Measurements from ENCODE around the gene ANO10.
"Not testable (repeated sequence)": the region's sequence is repeated elsewhere in the genome, so short reads cannot be mapped to it uniquely, and the experiment has no call there.

Gene ANO10, protein sequence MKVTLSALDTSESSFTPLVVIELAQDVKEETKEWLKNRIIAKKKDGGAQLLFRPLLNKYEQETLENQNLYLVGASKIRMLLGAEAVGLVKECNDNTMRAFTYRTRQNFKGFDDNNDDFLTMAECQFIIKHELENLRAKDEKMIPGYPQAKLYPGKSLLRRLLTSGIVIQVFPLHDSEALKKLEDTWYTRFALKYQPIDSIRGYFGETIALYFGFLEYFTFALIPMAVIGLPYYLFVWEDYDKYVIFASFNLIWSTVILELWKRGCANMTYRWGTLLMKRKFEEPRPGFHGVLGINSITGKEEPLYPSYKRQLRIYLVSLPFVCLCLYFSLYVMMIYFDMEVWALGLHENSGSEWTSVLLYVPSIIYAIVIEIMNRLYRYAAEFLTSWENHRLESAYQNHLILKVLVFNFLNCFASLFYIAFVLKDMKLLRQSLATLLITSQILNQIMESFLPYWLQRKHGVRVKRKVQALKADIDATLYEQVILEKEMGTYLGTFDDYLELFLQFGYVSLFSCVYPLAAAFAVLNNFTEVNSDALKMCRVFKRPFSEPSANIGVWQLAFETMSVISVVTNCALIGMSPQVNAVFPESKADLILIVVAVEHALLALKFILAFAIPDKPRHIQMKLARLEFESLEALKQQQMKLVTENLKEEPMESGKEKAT

DNA sequence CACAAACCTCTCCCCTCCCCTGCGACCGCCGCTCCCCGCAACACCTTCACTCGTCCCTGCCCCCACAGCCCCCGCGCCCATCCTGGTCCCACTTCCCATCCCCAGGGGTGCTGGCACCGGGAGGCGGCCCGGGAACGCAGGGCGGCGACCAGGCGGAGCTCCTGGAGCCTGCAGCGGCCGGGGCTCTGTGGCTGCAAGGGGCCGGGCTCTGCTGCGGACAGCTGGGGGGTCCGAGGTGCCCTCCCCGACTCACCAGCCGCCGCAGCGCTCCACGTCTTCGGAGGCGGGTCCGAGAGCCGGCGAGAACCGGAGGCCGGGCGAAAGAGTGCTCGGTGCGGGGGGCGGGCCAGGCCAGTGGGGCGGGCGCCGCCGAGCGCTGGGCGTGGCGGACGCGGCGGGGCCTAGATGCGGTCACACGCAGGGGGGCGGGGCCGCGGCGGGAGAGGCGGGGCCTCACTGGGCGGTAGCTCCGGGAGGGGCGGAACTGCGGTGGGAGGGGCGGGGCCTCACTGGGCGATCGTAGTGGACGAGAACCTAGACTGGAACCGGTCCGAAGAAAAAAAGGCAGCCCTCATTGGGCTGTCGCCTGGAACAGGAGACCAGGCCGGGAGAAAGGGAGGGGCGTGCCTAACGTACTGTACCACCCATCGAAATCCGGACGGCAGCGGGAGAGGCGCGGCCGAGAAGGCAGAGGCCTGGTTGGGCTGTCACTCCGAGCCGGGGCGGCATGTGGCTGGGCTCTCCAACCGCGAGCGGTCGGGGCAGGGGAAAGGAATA is at the start of gene ANO10:
Gene ANO10, minus strand, starts transcription at position 356 of the 777 bp plus-strand sequence. CDS start 16,159 bp downstream, outside the sequence.
- peak; percentile 95 for DNase-seq

DNA sequence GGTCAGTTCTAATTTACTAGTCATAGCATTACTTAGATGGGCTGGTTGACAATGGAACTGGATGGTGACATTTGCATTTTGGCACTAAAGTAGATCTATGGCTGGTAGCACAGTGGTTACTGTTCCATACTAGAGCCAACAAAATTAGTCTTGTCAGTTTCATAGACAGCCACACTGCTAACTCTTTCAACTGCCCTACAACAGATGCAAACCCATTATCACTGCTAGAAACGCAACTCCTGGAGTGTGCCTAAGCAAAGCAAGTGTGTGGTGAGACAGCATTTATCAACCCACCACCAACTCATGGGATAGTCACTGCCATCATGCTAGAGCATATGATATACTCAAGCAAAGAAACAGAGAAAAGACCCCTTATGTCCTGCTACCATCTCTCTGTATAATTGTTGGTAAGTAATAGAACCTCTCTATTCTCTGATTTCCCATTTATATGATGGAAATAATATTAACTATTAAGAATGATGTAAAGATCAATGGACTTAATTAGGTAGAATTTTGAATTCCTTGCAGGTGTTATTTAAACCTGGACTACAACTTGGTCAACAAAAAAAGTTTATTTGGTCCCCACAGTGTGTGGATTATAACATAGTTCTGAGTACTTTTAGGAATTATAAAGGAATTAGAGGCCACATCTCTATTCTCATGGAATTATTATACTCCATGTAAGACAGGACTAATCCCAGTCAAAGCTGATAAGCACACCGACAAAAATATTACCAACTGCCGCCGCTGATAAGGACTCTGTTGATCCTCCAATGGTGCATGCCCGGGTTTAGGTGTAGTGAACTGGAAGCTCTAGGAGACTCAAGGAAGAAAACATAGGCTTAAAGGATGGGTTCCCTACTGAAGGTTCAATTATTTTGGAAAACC is 49.1 kb upstream of the ANO10 start:
- no peak for DNase-seq

DNA sequence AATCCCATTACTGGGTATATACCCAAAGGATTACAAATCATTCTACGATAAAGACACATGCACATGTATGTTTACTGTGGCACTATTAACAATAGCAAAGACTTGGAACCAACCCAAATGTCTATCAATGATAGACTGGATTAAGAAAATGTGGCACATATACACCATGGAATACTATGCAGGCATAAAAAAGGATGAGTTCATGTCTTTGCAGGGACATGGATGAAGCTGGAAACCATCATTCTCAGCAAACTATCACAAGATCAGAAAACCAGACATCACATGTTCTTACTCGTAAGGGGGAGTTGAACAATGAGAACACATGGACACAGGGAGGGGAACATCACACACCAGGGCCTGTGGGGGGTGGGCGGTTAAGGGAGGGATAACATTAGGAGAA is 43.2 kb upstream of the ANO10 start:
- DNase-seq = not testable (repeated sequence)

DNA sequence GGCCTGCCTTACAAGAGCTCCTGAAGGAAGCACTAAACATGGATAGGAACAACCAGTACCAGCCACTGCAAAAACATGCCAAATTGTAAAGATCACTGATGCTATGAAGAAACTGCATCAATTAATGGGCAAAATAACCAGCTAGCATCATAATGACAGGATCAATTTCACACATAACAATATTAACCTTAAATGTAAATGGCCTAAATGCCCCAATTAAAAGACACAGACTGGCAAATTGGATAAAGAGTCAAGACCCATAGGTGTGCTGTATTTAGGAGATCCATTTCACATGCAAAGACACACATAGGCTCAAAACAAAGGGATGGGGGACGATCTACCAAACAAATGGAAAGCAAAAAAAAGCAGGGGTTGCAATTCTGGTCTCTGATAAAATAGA is 39.6 kb upstream of the ANO10 start:
- DNase-seq = not testable (repeated sequence)

DNA sequence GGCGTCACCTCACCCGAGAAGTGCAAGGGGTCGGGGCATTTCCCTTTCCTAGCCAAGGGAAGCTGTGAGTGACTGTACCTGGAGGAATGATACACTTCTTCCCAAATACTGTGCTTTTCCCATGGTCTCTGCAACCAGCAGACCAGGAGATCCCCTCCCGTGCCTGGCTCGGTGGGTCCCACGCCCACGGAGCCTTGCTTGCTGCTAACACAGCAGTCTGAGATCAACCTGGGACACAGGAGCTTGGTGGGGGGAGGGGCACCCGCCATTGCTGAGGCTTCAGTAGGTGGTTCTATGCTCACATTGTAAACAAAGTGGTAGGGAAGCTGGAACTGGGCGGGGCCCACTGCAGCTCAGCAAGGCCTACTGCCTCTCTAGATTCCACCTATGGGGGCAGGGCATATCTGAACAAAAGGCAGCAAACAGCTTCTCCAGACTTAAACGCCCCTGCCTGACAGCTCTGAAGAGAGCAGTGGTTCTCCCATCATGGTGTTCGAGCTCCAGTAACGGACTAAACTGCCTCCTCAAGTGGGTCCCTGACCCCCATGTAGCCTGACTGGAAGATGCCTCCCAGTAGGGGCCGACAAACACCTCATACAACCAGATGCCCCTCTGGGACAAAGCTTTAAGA is 37.6 kb upstream of the ANO10 start:
- no peak for DNase-seq

DNA sequence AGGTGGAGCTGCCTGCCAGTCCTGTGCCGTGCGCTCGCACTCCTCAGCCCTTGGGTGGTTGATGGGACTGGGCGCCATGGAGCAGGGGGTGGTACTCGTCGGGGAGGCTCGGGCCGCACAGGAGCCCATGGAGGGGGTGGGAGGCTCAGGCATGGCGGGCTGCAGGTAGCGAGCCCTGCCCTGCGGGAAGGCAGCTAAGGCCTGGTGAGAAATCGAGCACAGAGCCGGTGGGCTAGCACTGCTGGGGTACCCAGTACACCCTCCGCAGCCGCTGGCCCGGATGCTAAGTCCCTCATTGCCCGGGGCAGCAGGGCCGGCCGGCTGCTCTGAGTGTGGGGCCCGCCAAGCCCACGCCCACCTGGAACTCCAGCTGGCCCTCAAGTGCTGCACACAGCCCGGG is 34.6 kb upstream of the ANO10 start:
- not testable (repeated sequence) for DNase-seq

DNA sequence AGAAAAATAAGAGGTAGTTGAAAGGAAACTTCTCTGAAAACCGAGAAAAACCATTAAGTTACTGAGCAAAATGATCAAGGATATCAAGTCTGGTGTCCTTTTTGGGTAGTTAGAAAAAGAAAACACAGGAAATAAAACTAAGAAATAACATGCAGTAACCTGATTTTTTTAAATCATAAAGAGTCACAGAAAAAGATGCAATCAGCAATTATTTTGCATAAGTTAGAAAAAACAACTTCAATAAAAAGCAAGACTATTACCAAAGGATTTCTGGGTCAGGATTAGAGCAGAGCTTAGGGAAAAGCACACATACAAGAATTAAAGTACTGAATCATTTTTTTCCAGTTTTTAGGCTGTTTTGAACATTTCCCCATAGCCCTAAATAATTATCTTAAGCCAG is 28.5 kb upstream of the ANO10 start:
- no peak for DNase-seq

DNA sequence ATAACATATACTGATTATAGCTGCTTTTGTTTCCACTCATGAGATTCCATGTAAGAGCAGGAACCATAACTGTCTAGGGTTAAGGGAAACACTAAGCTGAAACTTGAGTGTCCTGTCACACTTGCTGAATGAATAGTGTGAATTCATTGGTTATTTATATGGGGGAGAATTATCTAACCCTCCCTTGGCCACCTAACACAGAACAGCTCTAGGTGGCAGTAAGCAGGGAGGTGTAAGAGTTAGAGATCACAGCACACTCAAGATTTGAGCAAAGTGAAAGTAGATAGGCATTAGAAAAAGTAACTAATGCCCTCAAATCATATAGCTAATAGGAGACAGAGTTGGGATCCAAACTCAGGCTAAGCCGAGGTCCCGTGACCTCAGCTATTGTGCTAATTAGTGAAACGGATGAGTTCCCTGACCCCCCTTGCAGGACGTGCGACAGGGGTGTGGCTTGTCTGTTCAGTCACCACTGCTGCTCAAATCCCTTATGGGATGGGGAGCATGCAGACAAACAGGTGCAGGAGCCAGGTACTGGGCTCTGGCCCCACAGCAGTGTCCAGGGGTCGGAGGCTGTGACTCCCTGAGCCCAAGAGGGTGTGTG is 27.7 kb upstream of the ANO10 start:
- no peak for DNase-seq

DNA sequence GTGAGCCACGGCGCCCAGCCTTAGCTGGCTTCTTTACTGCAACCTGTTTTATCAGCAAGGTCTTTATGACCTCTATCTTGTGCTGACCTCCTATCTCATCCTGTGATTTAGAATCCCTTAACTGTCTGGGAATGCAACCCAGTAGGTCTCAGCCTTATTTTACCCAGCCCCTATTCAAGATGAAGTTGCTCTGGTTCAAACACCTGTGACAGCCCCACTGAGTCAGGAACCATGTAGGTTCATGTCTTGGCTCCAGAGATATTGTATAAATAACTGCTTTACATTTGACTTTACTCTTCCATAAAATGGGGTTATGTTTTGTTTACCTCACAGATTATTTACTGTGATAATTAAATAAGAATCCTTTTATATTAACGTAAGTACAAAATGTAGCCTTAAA is 27.1 kb upstream of the ANO10 start:
- DNase-seq = no peak

DNA sequence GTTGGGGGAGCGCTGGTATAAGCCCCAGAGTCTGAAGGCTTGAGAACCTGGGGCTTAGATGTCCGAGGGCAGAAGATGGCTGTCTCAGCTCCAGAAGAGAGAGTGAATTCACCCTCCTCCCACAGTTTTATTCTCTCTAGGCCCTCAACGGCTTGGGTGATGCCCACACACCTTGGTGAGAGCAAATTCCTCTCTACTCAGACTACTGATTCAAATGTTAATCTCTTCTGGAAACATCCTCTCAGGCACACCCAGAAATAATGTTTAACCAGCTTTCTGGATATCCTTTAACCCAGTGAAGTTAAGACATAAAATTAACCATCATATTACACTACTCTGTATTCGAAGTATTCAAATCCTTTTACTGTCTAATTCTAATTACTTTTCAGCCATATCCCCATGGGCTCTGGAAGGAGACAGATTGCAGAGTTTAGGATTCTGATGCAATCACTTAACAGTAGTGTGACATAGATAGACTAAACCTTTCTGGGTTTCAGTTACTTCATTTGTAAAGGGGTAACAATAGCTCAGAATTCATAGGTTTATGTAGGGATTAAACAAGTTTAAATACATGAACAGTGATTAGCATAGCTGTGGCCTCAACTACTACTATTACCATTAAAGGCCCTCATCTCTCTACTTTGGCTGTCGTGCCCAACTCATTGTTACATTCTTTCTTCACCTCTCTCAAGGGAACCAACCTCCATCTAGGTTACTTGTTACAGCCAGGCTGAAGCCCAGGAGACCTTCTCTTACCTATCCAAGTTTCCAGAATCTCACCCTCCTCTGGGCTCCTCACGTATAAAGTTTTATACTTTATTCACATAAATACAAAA is 25.7 kb upstream of the ANO10 start:
- no peak for DNase-seq

DNA sequence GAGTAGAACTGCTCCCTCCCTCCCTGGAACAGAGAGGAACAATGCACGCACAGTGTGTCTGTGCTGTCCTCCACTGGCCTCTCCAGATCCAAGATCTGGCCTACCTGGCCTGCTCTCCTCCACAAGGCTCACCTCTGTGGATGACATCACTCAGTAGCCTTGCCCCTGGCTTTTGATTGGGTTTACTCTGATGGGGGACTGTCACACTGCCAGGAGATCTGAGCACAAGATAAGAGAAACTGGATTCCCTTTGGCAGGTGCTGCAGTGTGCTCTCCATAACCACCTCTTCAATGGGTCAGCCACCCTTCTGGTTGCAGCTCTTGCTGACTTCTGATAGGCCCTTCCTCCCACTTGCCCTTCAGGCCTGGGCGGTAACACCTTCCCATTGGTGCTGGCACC is 22.6 kb upstream of the ANO10 start:
- DNase-seq = no peak

DNA sequence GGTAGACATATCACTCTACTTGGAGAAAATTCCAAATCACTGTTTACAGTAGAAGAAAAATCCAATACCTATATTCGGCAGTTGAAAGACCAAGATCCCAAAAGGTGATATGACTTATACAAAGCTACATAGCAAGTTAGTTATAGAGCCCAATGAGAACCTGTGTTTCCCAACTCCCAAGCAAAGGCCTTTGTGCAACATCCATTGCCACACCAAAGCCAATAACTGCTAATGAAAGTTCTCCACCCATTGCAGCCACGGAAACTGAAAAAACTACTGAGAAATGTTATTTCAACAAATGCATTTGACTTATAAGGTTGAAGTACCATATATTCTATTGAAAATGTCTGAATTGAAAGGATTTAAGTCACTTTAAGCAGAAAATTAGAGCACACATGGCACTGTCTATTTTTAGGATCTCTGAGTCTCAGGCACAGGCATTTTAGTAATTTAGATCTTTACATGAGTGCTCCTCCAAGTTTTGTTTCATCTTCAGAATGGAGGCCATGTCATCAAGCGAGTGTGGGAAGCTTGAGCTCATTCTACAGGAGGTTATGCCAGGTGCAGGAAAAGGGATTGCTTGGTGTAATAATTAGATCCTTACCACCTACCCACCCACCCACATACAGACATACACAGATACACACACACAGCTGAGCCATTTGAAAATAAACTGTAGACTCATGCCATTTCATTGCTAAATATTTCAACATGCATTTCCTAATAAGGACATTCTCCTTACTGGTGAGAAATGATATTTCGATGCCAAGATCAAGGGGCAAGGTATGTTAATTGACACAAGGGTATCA is 19.7 kb upstream of the ANO10 start:
- DNase-seq = no peak

DNA sequence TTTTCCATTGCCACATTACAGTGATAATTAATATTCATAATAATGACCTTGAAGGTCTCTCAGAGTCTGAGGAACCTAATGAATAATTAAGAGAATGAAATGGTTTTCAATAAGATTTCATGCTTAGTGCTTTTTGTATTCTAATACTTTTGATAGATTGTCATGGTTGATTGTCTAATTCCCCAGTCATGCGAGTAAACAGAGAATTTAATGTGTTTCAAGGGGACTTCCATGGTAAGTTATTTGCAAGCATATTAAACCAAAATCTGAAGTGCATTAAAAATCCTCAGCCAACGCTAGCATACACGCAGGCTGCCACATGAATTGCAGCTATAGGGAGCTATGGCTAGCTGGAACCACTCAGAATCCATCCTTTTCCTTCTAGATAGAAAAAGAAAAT is 18.9 kb upstream of the ANO10 start:
- DNase-seq = no peak

DNA sequence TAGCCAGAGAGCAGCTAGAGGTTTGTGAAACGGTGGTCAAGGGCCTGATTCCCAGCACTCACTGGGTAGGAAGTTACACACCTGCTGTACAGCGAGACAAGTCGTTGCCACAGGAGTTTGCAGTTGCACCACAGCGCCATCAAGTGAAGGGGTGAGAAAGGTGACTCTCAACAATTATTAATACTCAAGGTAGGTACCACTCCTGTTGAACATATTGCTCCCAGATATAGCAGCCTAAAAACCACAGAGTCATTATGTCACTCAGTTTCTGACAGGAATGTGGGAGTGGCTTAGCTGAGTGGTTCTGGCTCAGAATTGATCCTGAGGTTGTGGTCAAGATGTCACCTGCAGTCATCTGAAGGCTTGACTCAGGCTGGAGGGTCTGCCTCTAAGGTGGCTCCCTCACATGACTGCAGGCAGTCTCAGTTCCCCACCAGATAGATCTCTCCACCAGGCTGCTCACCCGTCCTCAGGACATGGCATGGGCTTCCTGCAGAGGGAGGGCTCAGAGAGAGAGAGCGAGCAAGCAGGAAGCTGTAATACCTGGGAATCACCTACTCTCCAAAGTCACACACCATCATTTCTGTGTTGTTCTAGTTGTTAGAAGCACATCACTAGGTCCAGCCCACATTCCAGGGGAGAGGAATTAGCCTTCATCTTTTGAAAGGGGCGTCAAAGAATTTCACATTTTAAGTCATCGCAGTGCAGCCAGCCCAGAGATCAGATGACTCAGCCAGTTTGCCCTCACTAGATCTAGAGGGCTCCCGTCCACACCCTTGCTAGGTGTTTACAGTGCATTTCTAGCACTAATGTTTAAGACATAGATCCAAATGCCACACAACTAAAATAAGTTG is 17.0 kb upstream of the ANO10 start:
- DNase-seq = peak; percentile 39

DNA sequence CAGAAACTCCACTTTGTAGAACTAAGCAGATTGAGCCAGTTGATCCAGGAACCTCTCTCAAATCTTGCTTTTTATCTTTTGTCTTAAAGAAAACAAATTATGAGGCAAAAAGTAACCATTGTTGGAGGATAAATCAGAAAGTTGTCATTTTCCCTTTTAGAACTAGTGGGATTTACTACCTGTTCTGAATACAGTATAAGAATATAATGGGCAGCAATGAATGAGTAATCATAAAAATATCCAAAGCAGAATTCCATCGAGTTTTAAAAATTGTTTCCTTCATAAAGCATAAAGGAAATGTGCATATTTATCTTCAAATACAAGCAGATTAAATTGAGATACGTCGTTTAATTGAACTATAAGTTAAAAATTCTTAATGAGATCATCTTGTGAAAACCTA is 15.9 kb upstream of the ANO10 start:
- DNase-seq = no peak

DNA sequence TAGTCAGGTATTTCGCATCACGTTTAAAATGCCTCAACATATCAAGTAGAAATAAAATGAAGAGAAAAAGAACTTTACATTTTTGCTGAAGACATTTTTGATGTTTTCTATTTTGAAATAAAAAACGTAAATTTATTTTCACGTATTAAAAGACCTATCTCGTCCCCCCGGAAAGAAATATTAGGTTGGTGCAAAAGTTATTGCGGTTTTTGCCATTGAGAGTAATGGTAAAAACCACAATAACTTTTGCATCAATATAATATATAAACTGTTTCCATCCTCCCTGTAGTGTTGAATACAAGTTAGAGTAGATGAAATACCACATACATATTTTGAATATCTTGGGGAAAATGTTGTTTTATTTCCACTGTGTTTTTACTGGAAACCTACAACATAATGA is 11.2 kb upstream of the ANO10 start:
- no peak for DNase-seq

DNA sequence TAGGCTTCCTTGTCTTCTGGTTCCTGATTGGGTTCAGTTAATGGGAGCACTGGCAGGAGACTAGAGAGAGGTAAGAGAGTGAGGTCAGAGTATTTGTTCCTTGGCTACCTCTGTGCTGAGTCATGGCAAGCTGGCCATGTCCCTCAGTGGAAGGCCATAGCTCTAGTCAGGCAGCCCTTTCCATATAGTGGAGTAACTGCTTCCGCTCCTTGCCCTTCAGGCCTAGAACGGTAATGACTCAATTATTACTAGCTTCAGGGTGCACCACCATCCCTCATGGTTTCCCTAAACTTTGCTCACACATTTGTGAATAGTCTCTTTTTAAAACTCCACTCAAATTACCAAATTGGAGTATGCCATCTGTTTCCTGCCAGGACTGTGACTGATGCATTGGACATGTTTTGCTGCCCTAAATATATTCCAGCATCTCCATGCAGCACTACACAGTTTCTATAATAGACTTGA is 10.5 kb upstream of the ANO10 start:
- DNase-seq = no peak

DNA sequence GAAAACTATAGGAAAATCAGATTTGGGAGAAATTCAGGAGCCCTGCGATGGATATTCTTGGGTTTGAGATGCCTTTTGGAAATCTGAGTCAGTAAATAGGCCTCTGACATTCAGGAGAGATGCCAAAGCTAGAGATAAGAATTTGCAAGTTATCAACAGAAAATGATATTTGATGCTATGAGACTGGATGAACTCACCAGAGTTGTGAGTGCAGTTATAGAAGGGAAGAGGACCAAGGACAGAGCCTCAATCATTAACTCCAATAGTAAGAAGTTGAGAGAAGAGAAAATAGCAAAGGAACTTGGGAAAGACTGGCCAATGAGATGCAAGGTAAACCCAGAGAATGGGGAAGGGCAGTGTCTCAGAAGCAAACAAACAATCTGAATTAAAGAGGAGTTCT is 7.9 kb upstream of the ANO10 start:
- DNase-seq = no peak

DNA sequence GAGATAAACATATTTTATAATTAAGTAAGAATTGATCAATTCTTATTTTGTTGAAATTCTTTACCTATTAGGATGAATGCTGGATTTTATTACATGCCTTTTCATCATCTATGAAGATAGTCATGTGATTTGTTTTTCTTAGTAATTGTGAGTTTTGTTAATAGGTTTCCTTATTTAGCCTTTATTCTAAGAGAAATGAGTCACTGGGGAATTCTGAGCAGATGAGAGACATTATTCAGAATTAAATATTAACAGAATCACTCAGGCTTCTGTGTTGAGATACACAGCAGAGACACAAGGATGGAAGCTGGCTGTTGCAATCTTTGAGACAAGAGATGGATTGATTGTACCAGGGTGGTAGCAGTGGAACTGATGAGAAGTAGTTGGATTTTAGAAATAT is 7.4 kb upstream of the ANO10 start:
- DNase-seq = no peak

All from CD4-positive, alpha-beta T cell treated with Interleukin-10 for 1 hour (primary cell).